GM18526 (cell line): ENCODE measurements around the gene PDE6H.
A peak's percentile ranks its signal among the peaks of the same experiment; 100 is the strongest.

Experiments
- POLR2A ChIP-seq: IDR thresholded peaks from 3 replicates; pipeline ENCODE4 v1.6.1; 2011; ENCODE audit not compliant: insufficient read length; ENCODE audit errors: extremely low read depth

The PDE6H gene

GRCh38 chr12:14959916-14960496, 12.8 kb upstream of the PDE6H start:
- TF ChIP-seq POLR2A: no peak

DNA sequence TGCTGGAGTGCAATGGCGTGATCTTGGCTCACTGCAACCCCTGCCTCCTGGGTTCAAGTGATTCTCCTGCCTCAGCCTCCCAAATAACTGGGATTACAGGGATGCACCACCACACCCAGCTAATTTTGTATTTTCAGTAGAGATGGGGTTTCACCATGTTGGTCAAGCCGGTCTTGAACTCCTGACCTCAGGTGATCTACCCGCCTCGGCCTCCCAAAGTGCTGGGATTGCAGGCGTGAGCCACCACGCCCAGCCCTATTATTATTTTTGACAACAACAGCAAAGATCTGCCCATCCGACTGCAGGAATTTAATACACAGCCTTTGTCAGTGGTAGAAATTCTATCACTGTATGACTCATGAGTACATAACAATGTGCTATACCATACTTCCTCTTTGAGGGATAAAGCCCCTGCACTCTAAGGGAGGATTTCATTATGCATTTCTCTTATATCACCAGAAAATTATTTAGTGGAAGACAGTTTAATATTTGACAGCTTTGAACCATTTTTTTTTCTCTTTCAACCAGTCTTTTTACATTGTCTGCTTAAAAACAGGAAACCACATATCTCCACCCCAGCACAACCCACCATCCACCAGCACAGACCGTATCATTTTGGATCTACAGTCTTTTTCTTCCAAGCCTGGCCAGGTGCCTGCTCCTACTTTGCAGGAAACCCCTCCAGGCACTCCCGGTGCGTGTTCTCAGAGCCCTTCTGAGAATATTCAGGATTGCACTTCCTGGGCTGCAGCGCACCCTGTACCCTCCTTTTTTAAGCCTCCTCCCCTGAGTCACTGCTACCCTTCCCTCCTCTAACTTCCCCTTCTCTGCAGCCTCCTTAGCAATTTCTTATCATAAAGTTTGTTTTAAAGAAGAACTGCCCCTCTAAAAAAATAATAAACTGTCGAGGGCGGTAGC, 12.0 kb upstream of the PDE6H start:
- TF ChIP-seq POLR2A: peak; percentile 1

- TF ChIP-seq POLR2A: peak; percentile 65
These were observed 11.2 kb upstream of the PDE6H start, which contains the start of gene ARHGDIB for GRCh38 chr12:14961466-14962152. Gene ARHGDIB (minus strand): TSS chr12:14961601. CDS start chr12:14950712, 10,889 bp downstream.

DNA sequence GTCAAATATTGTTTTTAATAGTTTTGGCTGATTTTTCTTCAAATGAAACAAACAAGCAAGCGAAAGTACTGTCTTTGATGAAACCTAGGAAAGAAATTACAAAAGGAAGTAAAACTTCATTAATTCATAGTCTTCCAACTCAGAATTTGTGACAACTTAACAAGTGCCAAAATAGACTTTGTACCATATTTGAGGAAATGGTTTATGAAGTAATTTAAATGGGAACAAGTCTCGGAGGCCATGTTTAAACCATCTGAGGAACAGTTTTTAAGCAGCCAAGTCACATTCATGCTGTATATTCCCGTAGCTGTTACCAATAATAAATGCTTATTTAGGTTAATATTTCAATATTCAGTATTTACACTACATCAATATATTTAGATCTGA, 10.7 kb upstream of the PDE6H start:
- no peak for TF ChIP-seq POLR2A

- no peak for TF ChIP-seq POLR2A
These were observed 10.0 kb upstream of the PDE6H start for GRCh38 chr12:14962797-14963196.

DNA sequence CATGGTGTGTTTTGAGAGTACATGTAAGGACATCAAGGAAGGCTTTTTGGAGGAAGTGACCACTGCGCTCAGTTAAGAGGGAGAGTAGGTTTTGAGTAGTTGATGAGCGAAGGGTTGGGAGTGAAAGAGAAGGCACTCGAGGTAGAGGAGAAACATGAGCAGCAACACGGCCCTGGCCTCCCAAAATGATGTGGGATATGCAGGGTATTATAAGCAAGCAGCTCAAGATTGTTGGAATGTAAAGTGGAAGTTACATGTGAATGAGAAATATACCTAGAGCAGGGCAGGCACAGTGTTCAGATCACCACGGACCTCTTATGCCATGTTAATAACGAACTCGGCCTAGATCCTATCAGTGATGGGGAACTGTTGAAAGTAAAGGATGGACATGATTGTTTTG, 9.3 kb upstream of the PDE6H start:
- no peak for TF ChIP-seq POLR2A

DNA sequence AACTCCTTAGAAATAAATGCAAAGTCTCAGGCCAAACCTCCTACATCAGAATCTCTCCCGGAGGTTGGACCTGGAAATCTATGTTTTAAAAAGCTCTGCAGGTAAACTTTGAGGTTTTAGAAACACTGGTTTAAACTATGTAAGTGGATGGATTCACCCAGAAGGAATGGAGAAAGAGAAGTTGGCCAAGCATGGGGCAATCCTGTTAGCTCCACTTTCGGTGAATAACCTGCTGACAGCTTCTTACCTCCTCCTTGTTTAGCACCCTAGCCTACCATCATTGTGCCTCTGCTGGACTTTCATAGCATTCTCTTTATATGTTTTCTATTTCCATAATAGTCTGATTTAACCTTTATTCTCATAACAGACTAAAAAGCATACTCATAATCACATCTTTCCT, 8.4 kb upstream of the PDE6H start:
- TF ChIP-seq POLR2A: no peak

DNA sequence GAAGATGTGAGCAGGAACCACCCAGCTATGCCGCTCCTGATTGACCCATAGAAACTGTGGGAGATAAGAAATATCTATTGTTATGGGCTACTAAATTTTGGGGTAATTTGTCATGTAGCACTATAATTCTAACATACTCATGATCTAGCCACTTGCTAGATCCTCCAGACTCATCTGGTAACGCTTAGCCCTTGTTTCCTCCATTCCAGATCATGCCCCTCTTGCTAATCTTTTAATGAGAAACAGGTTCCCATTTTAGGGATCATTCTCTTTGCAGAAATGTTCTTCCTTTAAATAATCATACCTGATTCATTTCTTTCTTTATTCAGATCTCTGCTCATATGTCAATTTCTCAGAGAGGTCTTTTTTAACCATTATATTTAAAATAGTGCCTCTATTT, 7.6 kb upstream of the PDE6H start:
- TF ChIP-seq POLR2A: no peak

DNA sequence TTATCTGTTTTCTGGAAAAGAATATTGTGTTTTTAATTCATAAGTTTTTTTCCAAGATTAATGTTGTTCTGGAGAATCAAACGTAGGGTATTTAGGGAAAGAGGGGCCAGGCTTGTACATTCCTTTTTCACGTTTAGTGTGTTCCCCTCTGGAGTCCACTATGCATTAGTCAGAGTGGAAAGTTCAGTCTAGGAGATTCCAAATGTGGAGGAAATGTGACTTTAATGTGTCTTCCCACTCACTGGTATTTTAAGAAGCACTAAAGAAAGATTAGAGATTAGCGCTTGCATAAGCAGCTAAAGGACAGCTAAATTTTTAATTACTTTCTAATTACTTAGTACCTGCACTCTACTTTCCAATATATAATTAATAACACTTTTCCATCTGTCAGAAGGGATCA, 4.4 kb upstream of the PDE6H start:
- no peak for TF ChIP-seq POLR2A

DNA sequence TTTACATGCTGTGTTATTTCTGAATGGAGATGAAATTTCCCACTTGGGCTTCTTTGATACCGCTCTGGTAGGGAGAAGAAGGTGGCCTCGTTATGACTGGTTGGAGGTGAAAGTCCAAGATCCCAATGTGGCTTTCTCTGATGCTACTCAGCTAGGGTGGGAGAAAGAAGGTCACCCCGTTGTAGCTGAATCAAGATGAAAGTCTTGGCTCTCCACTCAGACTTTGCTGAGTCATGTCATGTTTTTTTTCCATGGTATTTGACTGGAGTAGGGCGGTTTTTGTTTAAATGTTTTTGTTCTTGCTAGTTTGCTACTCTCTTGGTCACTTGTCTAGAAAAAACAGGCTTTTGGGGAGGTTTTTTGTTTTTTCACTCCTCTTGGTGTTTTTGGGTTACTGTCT, 2.4 kb upstream of the PDE6H start:
- TF ChIP-seq POLR2A: no peak

- TF ChIP-seq POLR2A: no peak
These were observed 1.8 kb downstream of the PDE6H start for GRCh38 chr12:14974633-14975032.

- TF ChIP-seq POLR2A: no peak
These were observed 2.6 kb downstream of the PDE6H start for GRCh38 chr12:14975457-14975856.

DNA sequence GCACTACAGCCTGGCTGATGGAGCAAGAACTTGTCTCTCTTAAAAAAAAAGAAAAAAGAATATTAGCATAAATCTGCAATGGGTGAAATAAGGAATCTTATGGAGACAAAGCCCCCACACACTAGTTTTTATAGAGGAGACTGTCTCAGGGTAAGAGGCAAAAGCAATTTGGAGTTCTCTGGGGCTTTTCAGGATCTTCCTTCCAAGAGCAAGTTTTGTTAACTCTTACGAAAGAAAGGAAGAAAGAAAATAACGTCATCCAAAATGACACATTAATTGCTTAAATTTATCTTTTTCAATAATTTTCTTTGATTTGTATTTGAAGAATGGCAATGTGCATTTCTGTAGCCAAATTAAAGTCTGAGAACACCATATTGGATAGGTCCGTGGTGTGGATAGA, 3.8 kb downstream of the PDE6H start:
- TF ChIP-seq POLR2A: no peak

DNA sequence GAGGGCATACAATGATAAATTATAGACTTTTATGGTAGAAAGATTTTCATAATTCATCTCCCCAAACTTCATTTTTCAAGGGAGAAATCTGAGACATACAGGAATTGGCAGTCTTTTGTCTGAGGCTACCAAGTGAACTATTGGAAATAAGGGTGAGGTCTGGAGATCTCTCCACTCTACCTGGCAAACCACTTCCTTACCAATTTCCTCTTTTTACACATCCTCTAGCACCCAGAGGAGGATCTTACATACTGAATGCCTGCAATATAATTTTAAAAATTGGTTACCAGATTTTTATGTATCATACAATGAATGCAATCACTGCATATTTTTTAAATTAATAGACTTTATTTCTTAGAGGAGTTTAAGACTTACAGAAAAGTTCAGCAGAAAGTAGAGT, 6.6 kb downstream of the PDE6H start:
- no peak for TF ChIP-seq POLR2A

- TF ChIP-seq POLR2A: no peak
These were observed 8.2 kb downstream of the PDE6H start for GRCh38 chr12:14981049-14981448.

- no peak for TF ChIP-seq POLR2A
These were observed 9.7 kb downstream of the PDE6H start for GRCh38 chr12:14982562-14982961.
